ENCODE measurements around the gene STAT6. TPM values are rescaled to one million over a fixed set of nuclear protein-coding genes. Genes with fewer than 3 reads are reported as not detected.
A peak's percentile ranks its signal among the peaks of the same experiment; 100 is the strongest.

The STAT6 gene
- total RNA-seq, 1 donor from 2014 or later, result 167 TPM

- TF ChIP-seq CTCF (IDR thresholded peaks at IDR 0.05; ENCODE audit: unreplicated experiment), result no peak
- Mint-ChIP-seq H3K9me3 (no peaks in the 10 kb centered on the region), H3K27ac (peak overlapping the region; percentile 86), H3K27me3 (ENCODE audit: low read depth) (no peaks in the 10 kb centered on the region), H3K36me3 (no peaks in the 10 kb centered on the region), H3K4me1 (peaks cover 70% of the 10 kb centered on the region), H3K4me3 (peak overlapping the region; percentile 93)
- no peak for DNase-seq (ENCODE audit: low spot score in 2 of 2, unreplicated experiment in 2 of 2)
Measured at GRCh38 chr12:57130941-57131340, 19.8 kb upstream of the STAT6 start.

- H3K4me1 Mint-ChIP-seq, result peaks cover 62% of the 10 kb centered on the region
- peak overlapping the region; percentile 93 for H3K4me3 Mint-ChIP-seq
- no peaks in the 10 kb centered on the region for H3K9me3 Mint-ChIP-seq
- DNase-seq (ENCODE audit: low spot score in 2 of 2, unreplicated experiment in 2 of 2), result no peak
- peak overlapping the region; percentile 73 for H3K27ac Mint-ChIP-seq
- no peaks in the 10 kb centered on the region for H3K36me3 Mint-ChIP-seq
- H3K27me3 Mint-ChIP-seq (ENCODE audit: low read depth), result no peaks in the 10 kb centered on the region
- TF ChIP-seq CTCF (IDR thresholded peaks at IDR 0.05; ENCODE audit: unreplicated experiment), result no peak
Measured at GRCh38 chr12:57129889-57130288, 18.7 kb upstream of the STAT6 start.

GRCh38 chr12:57129321-57129842, 18.2 kb upstream of the STAT6 start:
- no peak for DNase-seq (ENCODE audit: low spot score in 2 of 2, unreplicated experiment in 2 of 2)
- no peaks in the 10 kb centered on the region for H3K36me3 Mint-ChIP-seq
- no peaks in the 10 kb centered on the region for H3K27me3 Mint-ChIP-seq (ENCODE audit: low read depth)
- no peak for TF ChIP-seq CTCF (IDR thresholded peaks at IDR 0.05; ENCODE audit: unreplicated experiment)
- no peaks in the 10 kb centered on the region for H3K9me3 Mint-ChIP-seq
- peak overlapping the region; percentile 73 for H3K27ac Mint-ChIP-seq
- peaks cover 57% of the 10 kb centered on the region for H3K4me1 Mint-ChIP-seq
- peak overlapping the region; percentile 93 for H3K4me3 Mint-ChIP-seq

- Mint-ChIP-seq H3K4me1 (peaks cover 50% of the 10 kb centered on the region), H3K4me3 (peak overlapping the region; percentile 93), H3K27me3 (ENCODE audit: low read depth) (no peaks in the 10 kb centered on the region), H3K9me3 (no peaks in the 10 kb centered on the region), H3K27ac (peak overlapping the region; percentile 56), H3K36me3 (no peaks in the 10 kb centered on the region)
- DNase-seq (ENCODE audit: low spot score in 2 of 2, unreplicated experiment in 2 of 2), result no peak
- TF ChIP-seq CTCF (IDR thresholded peaks at IDR 0.05; ENCODE audit: unreplicated experiment), result no peak
Measured at GRCh38 chr12:57128519-57129247, 17.5 kb upstream of the STAT6 start.

GRCh38 chr12:57127726-57128518, 16.8 kb upstream of the STAT6 start, which contains the start of gene LRP1:
Gene LRP1 (plus strand): TSS chr12:57128483. CDS start chr12:57128965, 482 bp downstream.
- peaks cover 43% of the 10 kb centered on the region for H3K4me1 Mint-ChIP-seq
- H3K9me3 Mint-ChIP-seq, result no peaks in the 10 kb centered on the region
- no peak for TF ChIP-seq CTCF (IDR thresholded peaks at IDR 0.05; ENCODE audit: unreplicated experiment)
- H3K4me3 Mint-ChIP-seq, result peak within 1 kb of the TSS; percentile 93
- peak within 1 kb of the TSS; percentile 95 for H3K27ac Mint-ChIP-seq
- peak; percentile 72 to 88 for DNase-seq (ENCODE audit: low spot score in 2 of 2, unreplicated experiment in 2 of 2)
- H3K27me3 Mint-ChIP-seq (ENCODE audit: low read depth), result no peaks in the 10 kb centered on the region
- H3K36me3 Mint-ChIP-seq, result no peaks in the 10 kb centered on the region

Data from mesothelial cell of epicardium (in vitro differentiated cells).